Measurements from ENCODE around the gene ZNF273.
"Not testable (repeated sequence)": the region's sequence is repeated elsewhere in the genome, so short reads cannot be mapped to it uniquely, and the experiment has no call there.

ZNF273 gene

GRCh38 chr7:64890761-64891362, 12.2 kb upstream of the ZNF273 start:
- no peak for FAIRE-seq

GRCh38 chr7:64891363-64892081, 11.6 kb upstream of the ZNF273 start:
- not testable (repeated sequence) for FAIRE-seq

- FAIRE-seq: no peak
These were observed 11.0 kb upstream of the ZNF273 start for GRCh38 chr7:64892116-64892515.

GRCh38 chr7:64892666-64893309, 10.3 kb upstream of the ZNF273 start:
- FAIRE-seq: no peak

- no peak for FAIRE-seq
These were observed 9.7 kb upstream of the ZNF273 start for GRCh38 chr7:64893401-64893800.

GRCh38 chr7:64902461-64902805, 640 bp upstream of the ZNF273 start:
- not testable (repeated sequence) for FAIRE-seq

GRCh38 chr7:64904008-64904407, 935 bp downstream of the ZNF273 start:
- FAIRE-seq: no peak

GRCh38 chr7:64905133-64905532, 2.1 kb downstream of the ZNF273 start:
- FAIRE-seq: no peak

- FAIRE-seq: no peak
These were observed 2.5 kb downstream of the ZNF273 start for GRCh38 chr7:64905547-64905946.

GRCh38 chr7:64907641-64908326, 4.7 kb downstream of the ZNF273 start:
- FAIRE-seq: no peak

- no peak for FAIRE-seq
These were observed 5.3 kb downstream of the ZNF273 start for GRCh38 chr7:64908358-64908757.

- no peak for FAIRE-seq
These were observed 11.5 kb downstream of the ZNF273 start for GRCh38 chr7:64914557-64914956.

- FAIRE-seq: not testable (repeated sequence)
These were observed 12.2 kb downstream of the ZNF273 start for GRCh38 chr7:64915301-64915700.

- not testable (repeated sequence) for FAIRE-seq
These were observed 25.4 kb downstream of the ZNF273 start for GRCh38 chr7:64928252-64929187.

- FAIRE-seq: no peak
These were observed 31.4 kb downstream of the ZNF273 start for GRCh38 chr7:64934478-64934877.

GRCh38 chr7:64938540-64938939, 35.5 kb downstream of the ZNF273 start:
- no peak for FAIRE-seq

GRCh38 chr7:64940021-64940420, 36.9 kb downstream of the ZNF273 start:
- not testable (repeated sequence) for FAIRE-seq

GRCh38 chr7:64944667-64945502, 41.8 kb downstream of the ZNF273 start:
- FAIRE-seq: not testable (repeated sequence)

GRCh38 chr7:64945503-64946175, 42.6 kb downstream of the ZNF273 start:
- no peak for FAIRE-seq

- FAIRE-seq: no peak
These were observed 43.7 kb downstream of the ZNF273 start for GRCh38 chr7:64946772-64947171.

Measured in TTC549 (cell line).